B cell (primary cell): ENCODE data around the gene CASKIN1. TPM values are rescaled to one million over a fixed set of nuclear protein-coding genes. Genes with fewer than 3 reads are reported as not detected.

Experiments used
- ATAC-seq: fragments of 200-7000 bp; cut with Tn5 transposase; one replicate; pipeline ENCODE4 v1.10.0; 2021; ENCODE audit warnings: low read depth, mild to moderate bottlenecking, moderate number of reproducible peaks, moderate library complexity
- CTCF ChIA-PET: fragments of 350-600 bp; sonication (Branson Sonifier 250); formaldehyde crosslinking; loops from one replicate; lab custom pipeline; 2021; ENCODE audit warnings: antibody characterized with exemption, inconsistent platforms; lab: Charles Lee
- POLR2A ChIA-PET: fragments of 350-600 bp; sonication (Branson Sonifier 250); formaldehyde crosslinking; loops from one replicate; lab custom pipeline; 2021; ENCODE audit warnings: antibody characterized with exemption; lab: Charles Lee
- DNase-seq: peaks from one replicate; pipeline ENCODE4 v3.0.0; 2013
- H2AFZ ChIP-seq: 2 replicates; pipeline ENCODE4 v1.6.1; 2012; ENCODE audit warnings: mild to moderate bottlenecking, low read depth, low read length; ENCODE audit not compliant: insufficient read depth, poor library complexity, severe bottlenecking
- H3K27ac ChIP-seq, 2 donors: 1 replicate in 1 of 2; 2 replicates in 1 of 2; pipeline ENCODE4 v1.5.1; 2012 to 2013; ENCODE audit warnings: low read length in 2 of 2, mild to moderate bottlenecking in 2 of 2, moderate library complexity in 1 of 2
- H3K27me3 ChIP-seq, 4 experiments: fragments of 200-600 bp in 1 of 4; sonication (generic) in 1 of 4; replicated peaks in 1 of 4; 1 replicate in 2 of 4; 2 replicates in 2 of 4; pipeline versions ENCODE4 v1.6.1 to v1.7.0; 2013 to 2016; ENCODE audit warnings: low read length in 3 of 4, mild to moderate bottlenecking in 2 of 4, mixed read lengths in 1 of 4, moderate library complexity in 1 of 4; ENCODE audit not compliant: insufficient read depth in 4 of 4, control insufficient read depth in 3 of 4; ENCODE audit errors: control extremely low read depth in 1 of 4
- H3K36me3 ChIP-seq, 2 experiments: replicated peaks in 1 of 2; 1 replicate in 1 of 2; 2 replicates in 1 of 2; pipeline versions ENCODE4 v1.6.1 to v1.7.1; 2013; ENCODE audit warnings: low read length in 1 of 2; ENCODE audit not compliant: insufficient read depth in 2 of 2, control insufficient read depth in 1 of 2; ENCODE audit errors: control extremely low read depth in 1 of 2, extremely low read depth in 1 of 2
- H3K4me1 ChIP-seq, 2 donors: fragments of 200-600 bp in 1 of 2; sonication (generic) in 1 of 2; 1 replicate in 1 of 2; 2 replicates in 1 of 2; pipeline versions ENCODE4 v1.5.1 to v1.6.1; 2013 to 2017; ENCODE audit warnings: low read length in 2 of 2; ENCODE audit not compliant: control insufficient read depth in 2 of 2, insufficient read depth in 2 of 2
- H3K4me2 ChIP-seq: replicated peaks from 2 replicates; pipeline ENCODE3; 2012; ENCODE audit warnings: mild to moderate bottlenecking, low read depth, low read length; ENCODE audit not compliant: poor library complexity, severe bottlenecking
- H3K4me3 ChIP-seq, 5 experiments: fragments of 200-600 bp in 1 of 5; sonication (generic) in 1 of 5; 1 replicate in 3 of 5; 2 replicates in 2 of 5; pipeline versions ENCODE4 v1.5.1 to v1.7.0; 2011 to 2016; ENCODE audit warnings: low read length in 4 of 5, mild to moderate bottlenecking in 4 of 5, low read depth in 2 of 5, control low read depth in 1 of 5, moderate library complexity in 1 of 5; ENCODE audit not compliant: insufficient read depth in 1 of 5; ENCODE audit errors: control extremely low read depth in 1 of 5, extremely low read depth in 1 of 5
- H3K79me2 ChIP-seq: fragments of 200-600 bp; sonication (generic); one replicate; pipeline ENCODE4 v1.6.0; 2016; ENCODE audit warnings: low read length; ENCODE audit not compliant: control insufficient read depth, insufficient read depth
- H3K9ac ChIP-seq: fragments of 200-600 bp; sonication (generic); 2 replicates; pipeline ENCODE4 v1.6.1; 2017; ENCODE audit warnings: mild to moderate bottlenecking, low read length, moderate library complexity
- H3K9me3 ChIP-seq, 3 donors: one replicate each; pipeline versions ENCODE4 v1.6.1 to v1.7.1; 2013; ENCODE audit warnings: low read length in 2 of 3; ENCODE audit not compliant: control insufficient read depth in 2 of 3, insufficient read depth in 1 of 3; ENCODE audit errors: control extremely low read depth in 1 of 3
- H4K20me1 ChIP-seq: 2 replicates; pipeline ENCODE4 v1.6.0; 2012; ENCODE audit warnings: mild to moderate bottlenecking, low read length; ENCODE audit not compliant: insufficient read depth, control insufficient read depth, poor library complexity, severe bottlenecking
- H3K27ac Mint-ChIP-seq: one replicate; pipeline ENCODE4 v1.8.0; 2021; ENCODE audit warnings: mixed read lengths
- H3K27me3 Mint-ChIP-seq: one replicate; pipeline ENCODE4 v1.8.0; 2021; ENCODE audit warnings: mixed read lengths
- H3K4me1 Mint-ChIP-seq: one replicate; pipeline ENCODE4 v1.8.0; 2021; ENCODE audit warnings: mixed read lengths
- H3K4me3 Mint-ChIP-seq: one replicate; pipeline ENCODE4 v1.8.0; 2021; ENCODE audit warnings: mixed read lengths
- H3K9me3 Mint-ChIP-seq: one replicate; pipeline ENCODE4 v1.8.0; 2022; ENCODE audit warnings: mixed read lengths; ENCODE audit not compliant: insufficient read depth
- EZH2 ChIP-seq: IDR thresholded peaks from 2 replicates; pipeline ENCODE4 v1.6.1; 2012; ENCODE audit warnings: borderline replicate concordance, low read depth, mild to moderate bottlenecking, moderate library complexity, low read length; ENCODE audit not compliant: insufficient read depth, poor library complexity, severe bottlenecking
- WGBS: methylation state at CpG from one replicate; pipeline ENCODE4 v1.1.5; 2013; ENCODE audit warnings: missing lambda C conversion rate; ENCODE audit not compliant: insufficient coverage; 5-methylcytosine and 5-hydroxymethylcytosine counted together
- intact Hi-C: fragments of 100-400 bp; cut with micrococcal nuclease; formaldehyde crosslinking; loops from one replicate; pipeline ENCODE4 v1.10.0; 2022
- polyA plus RNA-seq: library from polyadenylated mRNA; depleted of rRNA; stranded (reverse); fragments of >200 nt; gene quantifications from 2 replicates; pipeline ENCODE4 v1.2.3, GENCODE V29; 2012
- total RNA-seq, 2 donors: library from RNA; stranded (reverse); fragments of 120-200 nt in 1 of 2; gene quantifications; 1 replicate in 1 of 2; 2 replicates in 1 of 2; pipeline versions ENCODE4 v1.2.3 to v1.2.4, GENCODE V29; 2013 to 2022
- TF ChIP-seq, protein P1 (sequence below): fragments of 200-600 bp; IDR thresholded peaks from one replicate; pipeline ENCODE4 v1.8.0; 2022; ENCODE audit warnings: antibody characterized with exemption, mild to moderate bottlenecking

Gene CASKIN1
- total and polyA plus RNA-seq, 2 donors (not counting 1 experiment from before 2014, with no cell fraction given): 0.01 TPM; not detected in 1

DNA sequence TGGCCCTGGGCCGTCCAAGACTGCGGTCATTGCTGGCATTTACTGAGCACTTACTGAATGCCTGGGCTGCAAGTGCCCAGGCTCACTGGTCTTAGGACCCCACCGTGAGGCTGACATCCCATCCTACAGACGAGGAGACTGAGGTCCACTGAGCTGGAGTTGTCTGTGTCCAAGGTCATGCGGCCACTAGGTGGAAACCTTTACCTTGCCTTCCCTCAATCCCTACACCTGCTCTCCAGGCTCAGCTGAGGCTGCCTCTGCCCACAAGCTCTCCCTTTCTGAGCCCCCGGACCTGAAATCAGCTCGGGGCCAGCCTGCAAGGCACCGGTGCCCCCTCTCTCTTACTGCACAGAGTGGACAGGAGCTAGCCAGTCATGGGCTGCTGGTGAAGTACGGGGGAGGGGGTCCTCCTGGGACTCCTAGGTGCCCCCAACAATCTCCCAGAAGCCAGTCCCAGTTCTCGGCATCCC, 1.5 kb downstream of the CASKIN1 start:
- no peaks in the 10 kb centered on the region for H3K79me2 ChIP-seq
- 40% methylated on average over 6 of the region's 10 CpGs for WGBS
- peak overlapping the region; percentile 83 for H3K4me2 ChIP-seq
- peaks cover 0 to 50% (median 20%) of the 10 kb centered on the region in 4 experiments for H3K27me3 ChIP-seq
- intact Hi-C loops: loop anchor here (1.0 to 10.0 kb wide), 4 partner anchors 56 to 410 kb away; partner anchors contain the start of genes ABCA3 and ECI1
- peak; percentile 77 for DNase-seq
- H3K27ac Mint-ChIP-seq: peak overlapping the region; percentile 37
- peak overlapping the region; percentile 78 for H3K4me3 Mint-ChIP-seq
- H3K9me3 Mint-ChIP-seq: no peaks in the 10 kb centered on the region
- no peak overlapping the region for H3K27ac ChIP-seq
- peak overlapping the region in 1 of 5 experiments; percentile 44 for H3K4me3 ChIP-seq
- H2AFZ ChIP-seq: no peak overlapping the region
- H3K9ac ChIP-seq: no peak overlapping the region
- H3K36me3 ChIP-seq: no peaks in the 10 kb centered on the region
- peaks cover 10% of the 10 kb centered on the region for H3K4me1 Mint-ChIP-seq
- ChIA-PET CTCF (interaction anchor here (0.6 to 4.7 kb wide), 29 partner anchors 10 to 325 kb away, joined by 3 to 71 read pairs (median 4); partner anchors contain the start of genes AMDHD2, ATP6V0C, BRICD5 and CCNF), POLR2A (interaction anchor here (1.0 to 1.1 kb wide), 2 partner anchors 10 to 306 kb away, joined by 3 read pairs; partner anchors contain the start of gene MLST8)
- H3K4me1 ChIP-seq: peaks cover 12 to 22% of the 10 kb centered on the region in 2 donors
- TF ChIP-seq, protein P1, sequence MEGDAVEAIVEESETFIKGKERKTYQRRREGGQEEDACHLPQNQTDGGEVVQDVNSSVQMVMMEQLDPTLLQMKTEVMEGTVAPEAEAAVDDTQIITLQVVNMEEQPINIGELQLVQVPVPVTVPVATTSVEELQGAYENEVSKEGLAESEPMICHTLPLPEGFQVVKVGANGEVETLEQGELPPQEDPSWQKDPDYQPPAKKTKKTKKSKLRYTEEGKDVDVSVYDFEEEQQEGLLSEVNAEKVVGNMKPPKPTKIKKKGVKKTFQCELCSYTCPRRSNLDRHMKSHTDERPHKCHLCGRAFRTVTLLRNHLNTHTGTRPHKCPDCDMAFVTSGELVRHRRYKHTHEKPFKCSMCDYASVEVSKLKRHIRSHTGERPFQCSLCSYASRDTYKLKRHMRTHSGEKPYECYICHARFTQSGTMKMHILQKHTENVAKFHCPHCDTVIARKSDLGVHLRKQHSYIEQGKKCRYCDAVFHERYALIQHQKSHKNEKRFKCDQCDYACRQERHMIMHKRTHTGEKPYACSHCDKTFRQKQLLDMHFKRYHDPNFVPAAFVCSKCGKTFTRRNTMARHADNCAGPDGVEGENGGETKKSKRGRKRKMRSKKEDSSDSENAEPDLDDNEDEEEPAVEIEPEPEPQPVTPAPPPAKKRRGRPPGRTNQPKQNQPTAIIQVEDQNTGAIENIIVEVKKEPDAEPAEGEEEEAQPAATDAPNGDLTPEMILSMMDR: peak; percentile 47
- TF ChIP-seq EZH2: no peak
- H3K9me3 ChIP-seq: peaks cover 0 to 6% (median 0%) of the 10 kb centered on the region in 3 donors
- peaks cover 28% of the 10 kb centered on the region for H3K27me3 Mint-ChIP-seq
- H4K20me1 ChIP-seq: no peaks in the 10 kb centered on the region
- ATAC-seq: peak; percentile 73
